Omental fat pad (tissue), 4 donors: ENCODE results near the gene ZNF644. TPM values are rescaled to one million over a fixed set of nuclear protein-coding genes. Genes with fewer than 3 reads are reported as not detected.
"Not testable (repeated sequence)": the region's sequence is repeated elsewhere in the genome, so short reads cannot be mapped to it uniquely, and the experiment has no call there.

Source experiments
- ATAC-seq: fragments of 150-250 bp; one replicate; pipeline ENCODE4 v1.9.1; 2016; ENCODE audit warnings: mild to moderate bottlenecking, moderate library complexity; ENCODE audit not compliant: low FRiP score
- DNase-seq: peaks from one replicate; pipeline ENCODE4 v3.0.0-alpha.2; 2019; ENCODE audit warnings: low spot score
- total RNA-seq, 4 donors: library from RNA; depleted of rRNA; stranded (reverse); fragments of >200 nt; gene quantifications; one replicate each; pipeline ENCODE4 v1.1.0, GENCODE V29; 2016
- TF ChIP-seq, protein P1 (sequence below), 3 donors: fragments of 450-650 bp; IDR thresholded peaks; one replicate each; pipeline ENCODE4 v1.5.1; 2016 to 2017; ENCODE audit warnings: antibody characterized with exemption in 3 of 3, mild to moderate bottlenecking in 3 of 3, moderate library complexity in 2 of 3

Gene ZNF644
- total RNA-seq, 4 donors from 2014 or later = 37.9 to 67.0 (median 50.4) TPM

DNA sequence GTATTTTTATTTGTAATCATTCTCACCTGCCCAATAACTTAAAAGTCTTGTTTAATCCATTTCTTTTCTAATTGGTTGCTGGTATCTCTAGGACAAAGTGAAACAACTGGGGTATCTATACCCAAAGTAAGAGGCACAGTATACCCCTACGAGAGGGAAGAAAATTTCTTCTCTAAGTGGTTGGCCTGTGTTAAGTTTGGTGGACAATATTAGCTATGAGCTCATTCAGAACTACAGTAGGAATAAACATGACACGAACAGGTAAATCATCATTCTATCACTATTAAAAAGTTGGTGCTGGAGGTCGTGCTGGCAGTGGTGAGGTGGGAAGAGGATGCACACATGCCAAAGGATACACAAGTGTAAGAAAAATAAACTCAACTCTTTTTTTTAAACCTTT lies 99.6 kb downstream of the ZNF644 start:
- TF ChIP-seq, protein P1, sequence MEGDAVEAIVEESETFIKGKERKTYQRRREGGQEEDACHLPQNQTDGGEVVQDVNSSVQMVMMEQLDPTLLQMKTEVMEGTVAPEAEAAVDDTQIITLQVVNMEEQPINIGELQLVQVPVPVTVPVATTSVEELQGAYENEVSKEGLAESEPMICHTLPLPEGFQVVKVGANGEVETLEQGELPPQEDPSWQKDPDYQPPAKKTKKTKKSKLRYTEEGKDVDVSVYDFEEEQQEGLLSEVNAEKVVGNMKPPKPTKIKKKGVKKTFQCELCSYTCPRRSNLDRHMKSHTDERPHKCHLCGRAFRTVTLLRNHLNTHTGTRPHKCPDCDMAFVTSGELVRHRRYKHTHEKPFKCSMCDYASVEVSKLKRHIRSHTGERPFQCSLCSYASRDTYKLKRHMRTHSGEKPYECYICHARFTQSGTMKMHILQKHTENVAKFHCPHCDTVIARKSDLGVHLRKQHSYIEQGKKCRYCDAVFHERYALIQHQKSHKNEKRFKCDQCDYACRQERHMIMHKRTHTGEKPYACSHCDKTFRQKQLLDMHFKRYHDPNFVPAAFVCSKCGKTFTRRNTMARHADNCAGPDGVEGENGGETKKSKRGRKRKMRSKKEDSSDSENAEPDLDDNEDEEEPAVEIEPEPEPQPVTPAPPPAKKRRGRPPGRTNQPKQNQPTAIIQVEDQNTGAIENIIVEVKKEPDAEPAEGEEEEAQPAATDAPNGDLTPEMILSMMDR (IDR thresholded peaks at IDR 0.05) = no peak
- no peak for ATAC-seq
- DNase-seq = no peak

DNA sequence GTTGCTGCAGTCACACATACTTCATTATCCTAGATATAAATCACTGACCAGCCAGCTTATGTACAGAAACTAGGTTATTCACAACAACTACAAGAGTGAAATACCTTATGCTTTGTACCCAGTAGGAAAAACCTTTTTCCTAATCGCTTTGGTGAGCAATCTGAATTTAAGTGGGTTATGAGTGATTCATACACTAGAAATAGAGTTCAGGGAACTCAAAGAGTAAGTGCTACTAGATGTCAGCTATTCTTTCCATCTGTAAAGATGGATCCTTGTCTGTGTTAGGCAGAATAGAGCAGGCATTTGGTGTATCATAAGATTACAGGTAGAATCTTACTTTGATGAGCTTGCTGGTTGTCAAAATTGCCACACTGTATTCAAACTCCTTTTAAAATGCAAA lies 101.9 kb downstream of the ZNF644 start:
- DNase-seq = no peak
- TF ChIP-seq, protein P1 (IDR thresholded peaks at IDR 0.05) = no peak
- no peak for ATAC-seq

DNA sequence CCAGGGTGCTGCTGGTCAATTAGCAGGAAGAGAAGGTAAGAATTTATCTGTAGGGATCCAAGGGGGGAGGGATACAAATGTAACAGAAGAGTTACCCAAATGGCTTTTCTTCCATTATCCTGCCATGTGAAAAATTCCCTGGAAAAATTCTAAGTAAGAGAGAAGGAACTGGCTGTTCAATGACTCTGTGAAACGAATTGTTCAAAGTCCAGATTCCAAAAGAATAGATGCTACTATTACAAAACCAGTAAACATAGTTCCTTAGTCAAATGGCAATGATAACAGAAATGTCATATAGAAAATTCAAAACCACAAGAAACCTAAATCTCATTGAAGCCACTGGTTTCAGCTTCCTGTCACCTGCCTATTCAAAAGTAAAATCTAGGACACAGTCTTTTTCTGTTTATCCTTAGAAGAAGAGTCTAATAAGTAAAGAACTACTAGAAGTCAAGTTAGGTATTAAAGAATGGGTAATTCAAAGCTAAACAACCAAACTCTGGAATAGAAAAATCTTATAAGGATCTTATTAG lies 102.6 kb downstream of the ZNF644 start:
- no peak for DNase-seq
- TF ChIP-seq, protein P1 (IDR thresholded peaks at IDR 0.05) = no peak
- no peak for ATAC-seq

DNA sequence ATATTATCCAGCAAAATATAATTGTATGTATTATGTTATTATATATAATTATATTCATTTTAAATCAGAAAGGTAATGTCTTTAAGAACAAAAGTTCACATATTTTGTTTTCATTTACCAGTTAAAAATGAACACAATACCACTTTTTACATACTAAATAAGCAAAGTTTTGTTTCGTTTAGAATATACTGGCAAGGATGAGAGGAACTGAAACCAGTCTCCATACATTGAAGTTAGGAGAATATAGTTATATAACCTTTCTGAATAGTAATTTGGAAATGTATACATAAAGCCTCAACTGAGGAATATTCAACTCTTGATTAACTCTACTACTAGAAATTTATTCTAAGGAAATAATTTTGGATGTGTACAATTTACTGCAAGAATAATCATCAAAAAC lies 110.5 kb downstream of the ZNF644 start:
- no peak for DNase-seq
- no peak for ATAC-seq
- TF ChIP-seq, protein P1 (IDR thresholded peaks at IDR 0.05) = no peak

DNA sequence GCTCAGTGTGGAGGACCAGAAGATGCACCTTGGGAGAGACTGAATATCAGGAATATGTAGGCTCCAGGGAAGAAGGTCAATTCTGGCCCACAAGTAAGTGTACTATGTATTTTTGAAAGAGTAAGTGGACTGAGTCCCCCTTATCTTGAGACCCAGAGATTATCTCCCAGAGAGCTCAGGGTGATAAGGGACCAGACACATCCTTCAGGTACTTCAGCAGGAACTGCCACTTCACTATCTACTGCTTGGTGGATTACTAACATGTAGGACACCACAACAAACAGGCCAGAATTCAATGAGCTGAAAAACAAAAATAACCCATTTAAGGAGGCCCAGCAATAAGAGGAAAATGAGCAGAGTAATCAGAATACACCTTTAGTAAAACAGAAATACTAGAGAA lies 119.2 kb downstream of the ZNF644 start:
- no peak for DNase-seq
- TF ChIP-seq, protein P1 (IDR thresholded peaks at IDR 0.05) = no peak
- no peak for ATAC-seq

DNA sequence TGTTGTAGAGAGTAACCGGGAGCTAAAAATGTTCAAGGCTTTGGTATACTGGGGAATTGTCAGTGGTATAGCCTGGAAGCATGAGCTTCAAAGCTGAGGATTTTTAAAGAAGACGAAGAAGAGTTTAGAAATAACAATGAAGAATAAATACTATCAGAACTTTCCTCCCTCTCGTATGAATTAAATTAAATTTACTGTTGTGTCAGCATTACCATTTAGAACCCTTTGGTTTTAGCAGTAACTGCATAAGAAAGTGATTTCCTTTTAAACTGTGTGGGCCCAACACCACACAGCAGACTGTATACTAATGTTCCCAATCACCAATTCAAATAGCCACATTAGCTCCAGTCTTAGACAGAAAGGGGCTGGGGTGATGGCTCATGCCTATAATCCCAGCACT lies 122.6 kb downstream of the ZNF644 start:
- ATAC-seq (no peak), DNase-seq (no peak)
- TF ChIP-seq, protein P1 (IDR thresholded peaks at IDR 0.05) = no peak

DNA sequence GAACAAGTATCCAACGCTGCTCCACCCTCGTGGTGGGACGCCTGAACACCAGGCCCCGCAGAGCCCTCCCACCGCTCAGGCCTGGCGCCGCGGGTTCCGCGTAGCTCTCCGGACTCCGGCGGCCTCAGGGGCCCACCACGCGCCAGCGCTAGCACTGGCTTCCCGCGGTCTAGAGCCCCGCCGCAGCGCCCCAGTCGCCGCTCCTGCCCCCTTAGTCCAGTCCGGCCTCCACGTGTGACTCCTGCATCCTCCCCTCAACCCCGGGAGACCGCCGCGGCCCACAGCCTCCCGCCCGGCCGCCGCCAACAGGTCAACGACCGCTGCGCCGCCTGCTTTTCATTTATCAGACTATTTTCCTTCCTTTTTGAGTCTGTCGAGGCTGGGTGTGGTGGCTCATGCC lies 128.2 kb downstream of the ZNF644 start:
- ATAC-seq, DNase-seq: not testable (repeated sequence)

DNA sequence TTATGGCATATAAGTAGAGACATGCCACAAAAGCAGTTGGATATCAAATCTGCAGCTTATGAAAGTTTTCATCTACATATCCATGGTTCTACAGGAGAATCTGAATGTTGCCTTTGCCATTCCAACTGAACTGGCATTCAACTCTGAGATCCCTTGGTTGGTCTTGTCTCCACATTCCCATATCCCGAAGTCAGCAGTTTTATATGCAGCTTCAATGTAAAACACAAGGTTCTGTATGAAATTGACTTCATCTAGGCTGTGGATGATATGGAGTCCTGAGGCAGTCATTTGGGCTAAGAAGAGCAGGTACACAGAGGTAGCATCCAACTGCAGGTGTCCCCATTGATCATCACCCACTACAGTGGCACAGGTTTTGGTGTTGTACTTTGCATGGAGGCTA lies 129.0 kb downstream of the ZNF644 start:
- DNase-seq, ATAC-seq: not testable (repeated sequence)

DNA sequence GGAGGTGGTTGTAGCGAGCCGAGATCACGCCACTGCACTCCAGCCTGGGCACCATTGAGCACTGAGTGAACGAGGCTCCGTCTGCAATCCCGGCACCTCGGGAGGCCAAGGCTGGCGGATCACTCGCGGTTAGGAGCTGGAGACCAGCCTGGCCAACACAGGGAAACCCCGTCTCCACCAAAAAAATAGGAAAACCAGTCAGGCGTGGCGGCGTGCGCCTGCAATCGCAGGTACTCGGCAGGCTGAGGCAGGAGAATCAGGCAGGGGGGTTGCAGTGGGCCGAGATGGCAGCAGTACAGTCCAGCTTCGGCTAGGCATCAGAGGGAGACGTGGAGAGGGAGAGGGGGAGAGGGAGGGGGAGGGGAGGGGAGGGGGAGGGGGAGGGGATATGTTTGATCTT lies 129.6 kb downstream of the ZNF644 start:
- DNase-seq, ATAC-seq: not testable (repeated sequence)

DNA sequence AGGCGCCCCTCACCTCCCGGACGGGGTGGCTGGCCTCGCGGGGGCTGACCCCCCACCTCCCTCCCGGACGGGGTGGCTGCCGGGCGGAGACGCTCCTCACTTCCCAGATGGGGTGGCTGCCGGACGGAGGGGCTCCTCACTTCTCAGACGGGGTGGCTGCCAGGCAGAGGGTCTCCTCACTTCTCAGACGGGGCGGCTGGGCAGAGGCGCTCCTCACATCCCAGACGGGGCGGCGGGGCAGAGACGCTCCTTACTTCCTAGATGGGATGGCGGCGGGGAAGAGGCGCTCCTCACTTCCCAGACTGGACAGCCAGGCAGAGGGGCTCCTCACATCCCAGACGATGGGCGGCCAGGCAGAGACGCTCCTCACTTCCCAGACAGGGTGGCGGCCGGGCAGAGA lies 130.1 kb downstream of the ZNF644 start:
- ATAC-seq, DNase-seq: not testable (repeated sequence)
